SK-N-SH (cell line): ENCODE results near the gene CDC42EP4. TPM values are rescaled to one million over a fixed set of nuclear protein-coding genes. Genes with fewer than 3 reads are reported as not detected.

Source experiments
- CTCF ChIA-PET: fragments of 300-600, 350-600 bp; formaldehyde crosslinking; extraction: SDS; loops from one replicate; lab custom pipeline; 2021; lab: Yijun Ruan, JAX
- POLR2A ChIA-PET: fragments of 350-600 bp; sonication (Branson Sonifier 250); formaldehyde crosslinking; extraction: SDS; loops from one replicate; lab custom pipeline; 2020; ENCODE audit warnings: antibody characterized with exemption, inconsistent platforms; lab: Yijun Ruan, JAX
- DNase-seq: peaks from one replicate; pipeline ENCODE4 v3.0.0; 2012
- H2AFZ ChIP-seq: fragments of 200-600 bp; sonication (generic); 2 replicates; pipeline ENCODE4 v1.8.1; 2016; ENCODE audit warnings: antibody characterized with exemption, mild to moderate bottlenecking, low read depth
- H3F3A ChIP-seq: fragments of 200-600 bp; sonication (generic); replicated peaks from 2 replicates; pipeline ENCODE3; 2016; ENCODE audit warnings: antibody characterized with exemption, mild to moderate bottlenecking; ENCODE audit not compliant: insufficient read depth
- H3K27ac ChIP-seq, 2 experiments: fragments of 200-500 bp in 1 of 2; fragments of 200-600 bp in 1 of 2; sonication (Bioruptor generic) in 1 of 2; sonication (generic), shearing (Covaris generic) in 1 of 2; 2 replicates each; pipeline versions ENCODE4 v1.5.1 to v1.6.1; 2014 to 2016; ENCODE audit warnings: low read depth in 2 of 2, inconsistent platforms in 1 of 2, low read length in 1 of 2, mild to moderate bottlenecking in 1 of 2, mixed read lengths in 1 of 2
- H3K27me3 ChIP-seq: fragments of 200-600 bp; sonication (generic), shearing (Covaris generic); 2 replicates; pipeline ENCODE4 v1.6.1; 2016; ENCODE audit warnings: mixed run types; ENCODE audit not compliant: insufficient read depth
- H3K36me3 ChIP-seq, 2 experiments: fragments of 200-500 bp in 1 of 2; fragments of 200-600 bp in 1 of 2; sonication (Bioruptor generic) in 1 of 2; sonication (generic) in 1 of 2; replicated peaks in 1 of 2; 2 replicates each; pipeline versions ENCODE3 to v1.5.1; 2014 to 2016; ENCODE audit warnings: low read length in 1 of 2, mild to moderate bottlenecking in 1 of 2; ENCODE audit not compliant: insufficient read depth in 2 of 2, control insufficient read depth in 1 of 2
- H3K4me1 ChIP-seq, 2 experiments: fragments of 200-500 bp in 1 of 2; fragments of 200-600 bp in 1 of 2; sonication (Bioruptor generic) in 1 of 2; sonication (generic), shearing (Covaris generic) in 1 of 2; 2 replicates each; pipeline versions ENCODE4 v1.5.1 to v1.6.1; 2014 to 2016; ENCODE audit warnings: low read depth in 1 of 2, low read length in 1 of 2, mixed run types in 1 of 2; ENCODE audit not compliant: insufficient read depth in 2 of 2, control insufficient read depth in 1 of 2
- H3K4me2 ChIP-seq: fragments of 200-600 bp; sonication (generic), shearing (Covaris generic); 2 replicates; pipeline ENCODE4 v1.6.1; 2017; ENCODE audit warnings: mixed run types
- H3K4me3 ChIP-seq, 2 experiments: fragments of 200-500 bp in 1 of 2; fragments of 200-600 bp in 1 of 2; sonication (Bioruptor generic) in 1 of 2; sonication (generic), shearing (Covaris generic) in 1 of 2; 2 replicates each; pipeline versions ENCODE4 v1.5.1 to v1.8.1; 2014 to 2016; ENCODE audit warnings: low read depth in 2 of 2, inconsistent platforms in 1 of 2, low read length in 1 of 2, mild to moderate bottlenecking in 1 of 2, mixed read lengths in 1 of 2, moderate library complexity in 1 of 2
- H3K79me2 ChIP-seq: fragments of 200-600 bp; sonication (generic); 2 replicates; pipeline ENCODE4 v1.8.1; 2017; ENCODE audit warnings: mild to moderate bottlenecking; ENCODE audit not compliant: insufficient read depth
- H3K9ac ChIP-seq: fragments of 200-600 bp; sonication (generic); 2 replicates; pipeline ENCODE4 v1.6.1; 2017; ENCODE audit warnings: mixed run types
- H3K9me2 ChIP-seq: fragments of 200-600 bp; sonication (generic); 2 replicates; pipeline ENCODE4 v1.6.1; 2017; ENCODE audit warnings: mixed run types
- H3K9me3 ChIP-seq: fragments of 200-600 bp; sonication (generic); 2 replicates; pipeline ENCODE4 v1.6.1; 2017; ENCODE audit warnings: mixed run types, mild to moderate bottlenecking, moderate library complexity
- H4K20me1 ChIP-seq: fragments of 200-600 bp; sonication (generic); 2 replicates; pipeline ENCODE4 v1.6.1; 2017; ENCODE audit warnings: mild to moderate bottlenecking, mixed run types; ENCODE audit not compliant: insufficient read depth
- CHD2 ChIP-seq: fragments of 150-350 bp; IDR thresholded peaks from 2 replicates; pipeline ENCODE4 v1.6.1; 2018; ENCODE audit warnings: low read length; ENCODE audit not compliant: partially characterized antibody
- CTCF ChIP-seq: fragments of 200-600 bp; sonication (generic); IDR thresholded peaks from 2 replicates; pipeline ENCODE4 v1.6.1; 2017; ENCODE audit warnings: antibody characterized with exemption, mild to moderate bottlenecking, moderate library complexity
- ELF1 ChIP-seq: IDR thresholded peaks from 2 replicates; pipeline ENCODE4 v1.4.0; 2012
- EZH2phosphoT487 ChIP-seq: fragments of 200-600 bp; sonication (generic); IDR thresholded peaks from 2 replicates; pipeline ENCODE4 v1.6.1; 2017; ENCODE audit warnings: low read depth, mixed run types, mild to moderate bottlenecking, antibody characterized with exemption, moderate library complexity, borderline replicate concordance
- FOSL2 ChIP-seq: IDR thresholded peaks from 2 replicates; pipeline ENCODE4 v1.4.0; 2012; ENCODE audit warnings: low read depth, mild to moderate bottlenecking, moderate library complexity, borderline replicate concordance
- FOXM1 ChIP-seq: IDR thresholded peaks from 2 replicates; pipeline ENCODE4 v1.4.0; 2012; ENCODE audit warnings: low read depth, mild to moderate bottlenecking
- GABPA ChIP-seq: IDR thresholded peaks from 2 replicates; pipeline ENCODE4 v1.4.0; 2012; ENCODE audit warnings: low read depth, mild to moderate bottlenecking
- JUND ChIP-seq: IDR thresholded peaks from 2 replicates; pipeline ENCODE4 v1.4.0; 2012
- MEF2A ChIP-seq: IDR thresholded peaks from 2 replicates; pipeline ENCODE4 v1.4.0; 2012; ENCODE audit warnings: low read depth, borderline replicate concordance
- NFIC ChIP-seq: IDR thresholded peaks from 2 replicates; pipeline ENCODE4 v1.4.0; 2012; ENCODE audit warnings: borderline replicate concordance
- PBX3 ChIP-seq: IDR thresholded peaks from 2 replicates; pipeline ENCODE4; 2012
- RAD21 ChIP-seq: IDR thresholded peaks from 2 replicates; pipeline ENCODE4 v1.6.1; 2012; ENCODE audit warnings: mild to moderate bottlenecking, low read length
- RXRA ChIP-seq: IDR thresholded peaks from 2 replicates; pipeline ENCODE4 v1.4.0; 2012; ENCODE audit warnings: low read depth, mild to moderate bottlenecking, borderline replicate concordance
- SIN3A ChIP-seq: IDR thresholded peaks from 2 replicates; pipeline ENCODE4 v1.6.1; 2012; ENCODE audit warnings: low read depth, mild to moderate bottlenecking, low read length, moderate library complexity, borderline replicate concordance
- SMC3 ChIP-seq: IDR thresholded peaks from 2 replicates; pipeline ENCODE4 v1.6.1; 2012; ENCODE audit warnings: low read depth, low read length, improper control_type of control experiment
- TEAD4 ChIP-seq: IDR thresholded peaks from 2 replicates; pipeline ENCODE4 v1.4.0; 2012; ENCODE audit warnings: mild to moderate bottlenecking, borderline replicate concordance; ENCODE audit not compliant: insufficient read depth
- USF2 ChIP-seq: fragments of 150-350 bp; IDR thresholded peaks from 2 replicates; pipeline ENCODE4 v1.6.1; 2017; ENCODE audit warnings: antibody characterized with exemption, low read length, low read depth, borderline replicate concordance
- ZBTB33 ChIP-seq: IDR thresholded peaks from 2 replicates; pipeline ENCODE4 v1.4.0; 2012; ENCODE audit warnings: low read depth, borderline replicate concordance
- WGBS: methylation state at CpG from one replicate; pipeline ENCODE4 v1.1.6; 2017; ENCODE audit warnings: low lambda C conversion rate; 5-methylcytosine and 5-hydroxymethylcytosine counted together
- polyA plus RNA-seq, 3 experiments: library from polyadenylated mRNA; depleted of rRNA; stranded (reverse); fragments of >200 nt; gene quantifications; 2 replicates each; pipeline ENCODE4 v1.2.3, GENCODE V29; 2012

The CDC42EP4 gene
- polyA plus RNA-seq, 1 of the 3 experiments (the other 2 are of a cell fraction), result 28.3 TPM

- peak overlapping the region; percentile 20; the same call in 1 of the 2 replicates for H3K9ac ChIP-seq
- peak overlapping the region; percentile 39; the same call in 1 of the 2 replicates for H3K4me2 ChIP-seq
- H3K27ac ChIP-seq, result peak overlapping the region in 1 of 2 experiments; percentile 54; a peak in 2 of 4 replicates
- no peaks in the 10 kb centered on the region for H3K27me3 ChIP-seq
- POLR2A ChIA-PET, result interaction anchor here (1.2 kb wide), 1 partner anchor 17 kb away, joined by 3 read pairs; no protein-coding TSS in a partner anchor
- H3K36me3 ChIP-seq, result no peaks in the 10 kb centered on the region
- TF ChIP-seq PBX3 (0 out of 2 replicates have a peak, but pooled peaks have one; percentile 4), FOSL2 (peak; percentile 80; the same call in 1 of the 2 replicates), SIN3A (peak; percentile 49; the same call in 1 of the 2 replicates), RAD21 (no peak), GABPA (peak; percentile 79), CTCF (peak; percentile 49), MEF2A (no peak), NFIC (no peak), ELF1 (no peak), RXRA (0 out of 2 replicates have a peak, but pooled peaks have one; percentile 16), FOXM1 (no peak)
- no peak overlapping the region for H3K4me3 ChIP-seq
- H3K9me3 ChIP-seq, result no peaks in the 10 kb centered on the region
- peak overlapping the region; percentile 62; the same call in 1 of the 2 replicates for H2AFZ ChIP-seq
- WGBS, result 43% methylated on average over 7 of the region's 7 CpGs
- peaks cover 23 to 50% of the 10 kb centered on the region in 2 experiments for H3K4me1 ChIP-seq
- H3F3A ChIP-seq, result peaks cover 5% of the 10 kb centered on the region
- no peak for DNase-seq
- H4K20me1 ChIP-seq, result no peaks in the 10 kb centered on the region
- CTCF ChIA-PET, result interaction anchor here (1.4 to 6.1 kb wide), 3 partner anchors 18 to 30 kb away, joined by 4 to 49 read pairs (median 47); partner anchors contain the start of gene CDC42EP4
- no peaks in the 10 kb centered on the region for H3K79me2 ChIP-seq
- no peaks in the 10 kb centered on the region for H3K9me2 ChIP-seq
Observed at GRCh38 chr17:73340093-73340596, 28.3 kb upstream of the CDC42EP4 start.

GRCh38 chr17:73338566-73339197 lies 26.9 kb upstream of the CDC42EP4 start:
- Histone ChIP-seq H3K4me2 (no peak overlapping the region), H3K4me3 (no peak overlapping the region), H3F3A (peaks cover 9% of the 10 kb centered on the region), H4K20me1 (no peaks in the 10 kb centered on the region), H3K79me2 (no peaks in the 10 kb centered on the region), H3K27ac (no peak overlapping the region), H3K9me2 (no peaks in the 10 kb centered on the region), H2AFZ (no peak overlapping the region), H3K36me3 (no peaks in the 10 kb centered on the region), H3K4me1 (peaks cover 20 to 40% of the 10 kb centered on the region in 2 experiments), H3K9me3 (no peaks in the 10 kb centered on the region), H3K9ac (no peak overlapping the region), H3K27me3 (no peaks in the 10 kb centered on the region)
- WGBS, result 95% methylated on average over 22 of the region's 22 CpGs
- ChIA-PET CTCF (interaction anchor here (2.0 to 6.1 kb wide), 2 partner anchors 19 to 28 kb away, joined by 9 to 49 read pairs; no protein-coding TSS in a partner anchor), POLR2A (no interaction called here)
- TF ChIP-seq USF2, result no peak
- no peak for TF ChIP-seq JUND
- TF ChIP-seq MEF2A, result no peak
- no peak for TF ChIP-seq ZBTB33
- TF ChIP-seq EZH2phosphoT487, result no peak
- no peak for TF ChIP-seq SMC3
- no peak for TF ChIP-seq CHD2
- TF ChIP-seq TEAD4, result no peak
- no peak for TF ChIP-seq GABPA
- peak; percentile 20 for DNase-seq
